Measurements from ENCODE around the gene L1CAM.

- TF ChIP-seq CTCF (IDR thresholded peaks at IDR 0.05) (no peak), POLR2A (IDR thresholded peaks at IDR 0.05) (no peak)
These were observed 11.4 kb downstream of the L1CAM start for GRCh38 chrX:153874366-153875125.
